ENCODE measurements around the gene ACTN4.

The ACTN4 gene

GRCh38 chr19:38635483-38636399 lies 11.7 kb upstream of the ACTN4 start:
- DNase-seq (ENCODE audit: low read depth) = no peak

- DNase-seq (ENCODE audit: low read depth) = no peak
Measured at GRCh38 chr19:38638461-38638860, 9.0 kb upstream of the ACTN4 start.

GRCh38 chr19:38639679-38640078 lies 7.8 kb upstream of the ACTN4 start:
- DNase-seq (ENCODE audit: low read depth) = no peak

- DNase-seq (ENCODE audit: low read depth) = no peak
Measured at GRCh38 chr19:38640368-38640767, 7.1 kb upstream of the ACTN4 start.

- DNase-seq (ENCODE audit: low read depth) = no peak
Measured at GRCh38 chr19:38642176-38642575, 5.3 kb upstream of the ACTN4 start.

GRCh38 chr19:38644719-38645118 lies 2.7 kb upstream of the ACTN4 start:
- no peak for DNase-seq (ENCODE audit: low read depth)

GRCh38 chr19:38647966-38648768 lies 718 bp downstream of the ACTN4 start:
- DNase-seq (ENCODE audit: low read depth) = no peak

- no peak for DNase-seq (ENCODE audit: low read depth)
Measured at GRCh38 chr19:38648769-38649304, 1.4 kb downstream of the ACTN4 start.

GRCh38 chr19:38649305-38650171 lies 2.1 kb downstream of the ACTN4 start:
- DNase-seq (ENCODE audit: low read depth) = no peak

- DNase-seq (ENCODE audit: low read depth) = no peak
Measured at GRCh38 chr19:38650172-38650775, 2.8 kb downstream of the ACTN4 start.

- no peak for DNase-seq (ENCODE audit: low read depth)
Measured at GRCh38 chr19:38650911-38651584, 3.6 kb downstream of the ACTN4 start.

- no peak for DNase-seq (ENCODE audit: low read depth)
Measured at GRCh38 chr19:38653028-38653571, 5.7 kb downstream of the ACTN4 start.

- DNase-seq (ENCODE audit: low read depth) = no peak
Measured at GRCh38 chr19:38654628-38655055, 7.2 kb downstream of the ACTN4 start.

- no peak for DNase-seq (ENCODE audit: low read depth)
Measured at GRCh38 chr19:38655148-38655824, 7.8 kb downstream of the ACTN4 start.

GRCh38 chr19:38656171-38656981 lies 8.9 kb downstream of the ACTN4 start:
- DNase-seq (ENCODE audit: low read depth) = peak; percentile 22

- no peak for DNase-seq (ENCODE audit: low read depth)
Measured at GRCh38 chr19:38657633-38658222, 10.3 kb downstream of the ACTN4 start.

- DNase-seq (ENCODE audit: low read depth) = no peak
Measured at GRCh38 chr19:38658462-38659306, 11.2 kb downstream of the ACTN4 start.

- DNase-seq (ENCODE audit: low read depth) = no peak
Measured at GRCh38 chr19:38660724-38661123, 13.3 kb downstream of the ACTN4 start.
